PC-3 (cell line): Measurements from ENCODE around the gene RRBP1.

Source experiments
- CTCF ChIP-seq: fragments of 300-600 bp; sonication (generic); conservative IDR thresholded peaks from 2 replicates; pipeline ENCODE4 v1.5.1; 2017; ENCODE audit warnings: antibody characterized with exemption, low read depth, mild to moderate bottlenecking, low read length
- EZH2 ChIP-seq: fragments of 300-600 bp; sonication (generic); IDR thresholded peaks from one replicate; pipeline ENCODE4 v1.6.1; 2017; ENCODE audit warnings: antibody characterized with exemption, mild to moderate bottlenecking, low read length; ENCODE audit not compliant: unreplicated experiment

DNA sequence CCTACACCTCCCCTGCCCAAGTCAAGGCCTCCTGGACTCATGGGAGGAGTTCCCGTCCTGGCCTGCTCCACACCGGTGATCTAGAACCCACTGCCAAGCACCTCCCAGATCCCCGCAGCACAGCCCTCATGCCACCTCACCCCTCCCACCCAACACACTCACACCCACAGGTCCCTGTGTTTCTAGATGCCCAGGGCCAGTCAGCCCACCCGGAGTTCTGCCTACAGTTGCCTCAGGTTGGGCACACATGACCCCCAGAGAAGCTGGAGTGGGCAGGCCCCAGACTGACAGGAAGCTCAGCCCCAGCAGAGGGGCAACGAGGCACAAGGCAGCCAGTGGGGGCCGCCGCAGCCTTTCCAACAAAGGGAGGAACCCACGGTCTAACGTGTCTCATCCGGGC, 29.6 kb downstream of the RRBP1 start:
- TF ChIP-seq CTCF (no peak), EZH2 (no peak)
